8988T (cell line): ENCODE data around the gene CLCN4.
A peak's percentile ranks its signal among the peaks of the same experiment; 100 is the strongest.

Source experiments
- DNase-seq: peaks from one replicate; pipeline ENCODE4 v3.0.0; 2011

The CLCN4 gene

GRCh38 chrX:10156199-10157031 is at the start of gene CLCN4:
TSS of gene CLCN4 (plus strand) at chrX:10156975. CDS start at chrX:10185033, 28,058 bp downstream.
- peak; percentile 82 for DNase-seq

- DNase-seq = no peak
Observed at GRCh38 chrX:10107483-10107882, 49.3 kb upstream of the CLCN4 start.

GRCh38 chrX:10108288-10108687 is 48.5 kb upstream of the CLCN4 start:
- no peak for DNase-seq

GRCh38 chrX:10109695-10110094 is 47.1 kb upstream of the CLCN4 start:
- no peak for DNase-seq

- no peak for DNase-seq
Observed at GRCh38 chrX:10110316-10110935, 46.3 kb upstream of the CLCN4 start.

GRCh38 chrX:10110984-10111363 is 45.8 kb upstream of the CLCN4 start:
- DNase-seq = no peak

- DNase-seq = no peak
Observed at GRCh38 chrX:10111364-10112148, 45.2 kb upstream of the CLCN4 start.

- DNase-seq = no peak
Observed at GRCh38 chrX:10112510-10112909, 44.3 kb upstream of the CLCN4 start.

- no peak for DNase-seq
Observed at GRCh38 chrX:10115082-10115481, 41.7 kb upstream of the CLCN4 start.

GRCh38 chrX:10117301-10117700 is 39.5 kb upstream of the CLCN4 start:
- DNase-seq = no peak

- DNase-seq = no peak
Observed at GRCh38 chrX:10117864-10118377, 38.9 kb upstream of the CLCN4 start.

- DNase-seq = no peak
Observed at GRCh38 chrX:10118530-10118929, 38.2 kb upstream of the CLCN4 start.

- no peak for DNase-seq
Observed at GRCh38 chrX:10119399-10119990, 37.3 kb upstream of the CLCN4 start.

- no peak for DNase-seq
Observed at GRCh38 chrX:10120331-10120730, 36.4 kb upstream of the CLCN4 start.

- no peak for DNase-seq
Observed at GRCh38 chrX:10120828-10121227, 35.9 kb upstream of the CLCN4 start.

- no peak for DNase-seq
Observed at GRCh38 chrX:10121787-10122186, 35.0 kb upstream of the CLCN4 start.

GRCh38 chrX:10124506-10125247 is 32.1 kb upstream of the CLCN4 start:
- no peak for DNase-seq

- DNase-seq = no peak
Observed at GRCh38 chrX:10125248-10125615, 31.5 kb upstream of the CLCN4 start.

GRCh38 chrX:10126044-10126443 is 30.7 kb upstream of the CLCN4 start:
- no peak for DNase-seq

- DNase-seq = no peak
Observed at GRCh38 chrX:10126834-10127233, 29.9 kb upstream of the CLCN4 start.

GRCh38 chrX:10128386-10128785 is 28.4 kb upstream of the CLCN4 start:
- no peak for DNase-seq

GRCh38 chrX:10129229-10129628 is 27.5 kb upstream of the CLCN4 start:
- DNase-seq = no peak
